ENCODE measurements around the gene ARHGAP8. TPM values are rescaled to one million over a fixed set of nuclear protein-coding genes. Genes with fewer than 3 reads are reported as not detected.

Gene ARHGAP8
- polyA plus RNA-seq, 1 donor from 2014 or later: 3.0 TPM

- TF ChIP-seq POLR2AphosphoS5 (IDR thresholded peaks at IDR 0.05): no peak
- TF ChIP-seq RAD21 (conservative IDR thresholded peaks at IDR 0.05): no peak
- no peak for TF ChIP-seq REST (IDR thresholded peaks at IDR 0.05; ENCODE audit: borderline replicate concordance)
- TF ChIP-seq SMC3 (conservative IDR thresholded peaks at IDR 0.05; ENCODE audit: poor library complexity): no peak
- no peak for TF ChIP-seq MXI1 (conservative IDR thresholded peaks at IDR 0.05; ENCODE audit: poor library complexity, severe bottlenecking)
- no peak for TF ChIP-seq TAF1 (IDR thresholded peaks at IDR 0.05; ENCODE audit: low read depth)
- TF ChIP-seq EP300 (conservative IDR thresholded peaks at IDR 0.05; ENCODE audit: poor library complexity, severe bottlenecking): no peak
- TF ChIP-seq EZH2 (IDR thresholded peaks at IDR 0.05; ENCODE audit: borderline replicate concordance, insufficient read depth, low read length, poor library complexity, severe bottlenecking): no peak
- Histone ChIP-seq H3K27me3 (ENCODE audit: insufficient read depth, low read depth, low read length) (peaks cover 2% of the 10 kb centered on the region), H3F3A (ENCODE audit: insufficient read depth, low read length, poor library complexity, severe bottlenecking) (no peaks in the 10 kb centered on the region), H3K9me3 (ENCODE audit: low read length) (no peaks in the 10 kb centered on the region), H3K36me3 (ENCODE audit: insufficient read depth, low read length) (no peaks in the 10 kb centered on the region), H4K20me1 (ENCODE audit: insufficient read depth) (no peaks in the 10 kb centered on the region), H3K9ac (ENCODE audit: low read length) (no peak overlapping the region), H3K27ac (ENCODE audit: low read length) (no peak overlapping the region), H2AFZ (ENCODE audit: low read depth, low read length) (no peak overlapping the region), H3K4me3 (ENCODE audit: low read length) (no peak overlapping the region), H3K79me2 (replicated peaks; ENCODE audit: insufficient read depth, low read length) (no peaks in the 10 kb centered on the region), H3K9me2 (ENCODE audit: insufficient read depth, low read length) (no peaks in the 10 kb centered on the region), H3K4me2 (ENCODE audit: low read length) (no peak overlapping the region)
These were observed 6.6 kb downstream of the ARHGAP8 start for GRCh38 chr22:44759001-44759400.

GRCh38 chr22:44759430-44760310 is 7.3 kb downstream of the ARHGAP8 start:
- no peaks in the 10 kb centered on the region for H3K79me2 ChIP-seq (replicated peaks; ENCODE audit: insufficient read depth, low read length)
- TF ChIP-seq CTCF (IDR thresholded peaks at IDR 0.05; ENCODE audit: poor library complexity, severe bottlenecking): no peak
- no peak for TF ChIP-seq POLR2AphosphoS5 (IDR thresholded peaks at IDR 0.05)
- TF ChIP-seq EP300 (conservative IDR thresholded peaks at IDR 0.05; ENCODE audit: poor library complexity, severe bottlenecking): no peak
- TF ChIP-seq TAF1 (IDR thresholded peaks at IDR 0.05; ENCODE audit: low read depth): no peak
- TF ChIP-seq SMC3 (conservative IDR thresholded peaks at IDR 0.05; ENCODE audit: poor library complexity): no peak
- no peak for TF ChIP-seq EZH2 (IDR thresholded peaks at IDR 0.05; ENCODE audit: borderline replicate concordance, insufficient read depth, low read length, poor library complexity, severe bottlenecking)
- no peak for TF ChIP-seq REST (IDR thresholded peaks at IDR 0.05; ENCODE audit: borderline replicate concordance)
- TF ChIP-seq MXI1 (conservative IDR thresholded peaks at IDR 0.05; ENCODE audit: poor library complexity, severe bottlenecking): no peak
- TF ChIP-seq RAD21 (conservative IDR thresholded peaks at IDR 0.05): no peak
- H3K27me3 ChIP-seq (ENCODE audit: insufficient read depth, low read depth, low read length): no peaks in the 10 kb centered on the region

More at GRCh38 chr22:44759430-44760310, 7.3 kb downstream of the ARHGAP8 start:
- H3K9me3 ChIP-seq (ENCODE audit: low read length): no peaks in the 10 kb centered on the region
- no peaks in the 10 kb centered on the region for H3F3A ChIP-seq (ENCODE audit: insufficient read depth, low read length, poor library complexity, severe bottlenecking)
- no peak overlapping the region for H3K9ac ChIP-seq (ENCODE audit: low read length)
- H2AFZ ChIP-seq (ENCODE audit: low read depth, low read length): no peak overlapping the region
- H3K4me2 ChIP-seq (ENCODE audit: low read length): no peak overlapping the region
- H3K4me3 ChIP-seq (ENCODE audit: low read length): no peak overlapping the region
- H4K20me1 ChIP-seq (ENCODE audit: insufficient read depth): no peaks in the 10 kb centered on the region
- no peaks in the 10 kb centered on the region for H3K36me3 ChIP-seq (ENCODE audit: insufficient read depth, low read length)
- H3K9me2 ChIP-seq (ENCODE audit: insufficient read depth, low read length): no peaks in the 10 kb centered on the region
- no peak overlapping the region for H3K27ac ChIP-seq (ENCODE audit: low read length)

Measured in neural cell (in vitro differentiated cells).